Hepatocyte (in vitro differentiated cells): ENCODE measurements around the gene GCNA.

Experiments
- CTCF ChIP-seq: fragments of 200-600 bp; sonication (generic); IDR thresholded peaks from 2 replicates; pipeline ENCODE4 v1.5.1; 2016; ENCODE audit warnings: antibody characterized with exemption, mild to moderate bottlenecking; ENCODE audit not compliant: poor library complexity
- EZH2 ChIP-seq: fragments of 200-600 bp; sonication (generic); IDR thresholded peaks from 2 replicates; pipeline ENCODE4 v1.6.1; 2016; ENCODE audit warnings: antibody characterized with exemption, mild to moderate bottlenecking, borderline replicate concordance

GRCh38 chrX:71550578-71550977 is 27.7 kb upstream of the GCNA start:
- TF ChIP-seq EZH2 = no peak
- TF ChIP-seq CTCF = no peak
